HEK293T (cell line): ENCODE data around the gene F13A1.

ENCODE experiments used
- CTCF ChIA-PET: fragments of 350-600 bp; formaldehyde crosslinking; extraction: SDS; loops from one replicate; lab custom pipeline; 2021; ENCODE audit warnings: antibody characterized with exemption, inconsistent platforms; lab: Yijun Ruan, JAX
- POLR2A ChIA-PET: fragments of 350-600 bp; formaldehyde crosslinking; extraction: SDS; loops from one replicate; lab custom pipeline; 2020; ENCODE audit warnings: antibody characterized with exemption, inconsistent platforms; lab: Yijun Ruan, JAX
- DNase-seq: peaks from one replicate; pipeline ENCODE4 v3.0.0; 2012; ENCODE audit warnings: mixed read lengths; ENCODE audit errors: extremely low spot score
- ARNT ChIP-seq: fragments of 450-650 bp; IDR thresholded peaks from 2 replicates; pipeline ENCODE4 v1.6.1; 2017; ENCODE audit warnings: mild to moderate bottlenecking
- BHLHE40 ChIP-seq: fragments of 450-650 bp; IDR thresholded peaks from 2 replicates; pipeline ENCODE4 v1.6.1; 2016; ENCODE audit warnings: mild to moderate bottlenecking, moderate library complexity, borderline replicate concordance
- CTBP1 ChIP-seq: fragments of 450-650 bp; IDR thresholded peaks from 2 replicates; pipeline ENCODE4 v1.6.1; 2016; ENCODE audit warnings: borderline replicate concordance
- ELF4 ChIP-seq: fragments of 450-650 bp; IDR thresholded peaks from 2 replicates; pipeline ENCODE4 v1.6.1; 2017; ENCODE audit warnings: antibody characterized with exemption
- FOXA1 ChIP-seq: fragments of 450-650 bp; IDR thresholded peaks from 2 replicates; pipeline ENCODE4 v1.6.1; 2016; ENCODE audit warnings: mild to moderate bottlenecking
- FOXK2 ChIP-seq: fragments of 450-650 bp; IDR thresholded peaks from 2 replicates; pipeline ENCODE4 v1.6.1; 2016; ENCODE audit warnings: mild to moderate bottlenecking
- FOXM1 ChIP-seq: fragments of 450-650 bp; IDR thresholded peaks from 2 replicates; pipeline ENCODE4 v1.6.1; 2017; ENCODE audit warnings: mild to moderate bottlenecking, borderline replicate concordance
- HDGF ChIP-seq: fragments of 450-650 bp; IDR thresholded peaks from 2 replicates; pipeline ENCODE4 v1.6.1; 2017; ENCODE audit warnings: antibody characterized with exemption, borderline replicate concordance
- L3MBTL2 ChIP-seq: fragments of 450-650 bp; conservative IDR thresholded peaks from 2 replicates; pipeline ENCODE4 v1.6.1; 2016; ENCODE audit warnings: mild to moderate bottlenecking
- LEF1 ChIP-seq: fragments of 450-650 bp; IDR thresholded peaks from 2 replicates; pipeline ENCODE4 v1.6.1; 2017; ENCODE audit warnings: mild to moderate bottlenecking, borderline replicate concordance
- NFRKB ChIP-seq: fragments of 450-650 bp; IDR thresholded peaks from 2 replicates; pipeline ENCODE4 v1.6.1; 2016; ENCODE audit warnings: mild to moderate bottlenecking, moderate library complexity
- SP1 ChIP-seq: fragments of 450-650 bp; IDR thresholded peaks from 2 replicates; pipeline ENCODE4 v1.6.1; 2017
- SUZ12 ChIP-seq: fragments of 450-650 bp; IDR thresholded peaks from 2 replicates; pipeline ENCODE4 v1.6.1; 2016; ENCODE audit warnings: mild to moderate bottlenecking
- TARDBP ChIP-seq: fragments of 450-650 bp; IDR thresholded peaks from 2 replicates; pipeline ENCODE4 v1.6.1; 2016
- ZNF384 ChIP-seq: fragments of 450-650 bp; IDR thresholded peaks from 2 replicates; pipeline ENCODE4 v1.6.1; 2016
- TF ChIP-seq, protein P1 (sequence below): fragments of 450-650 bp; IDR thresholded peaks from 2 replicates; pipeline ENCODE4 v1.6.1; 2016

Gene F13A1

DNA sequence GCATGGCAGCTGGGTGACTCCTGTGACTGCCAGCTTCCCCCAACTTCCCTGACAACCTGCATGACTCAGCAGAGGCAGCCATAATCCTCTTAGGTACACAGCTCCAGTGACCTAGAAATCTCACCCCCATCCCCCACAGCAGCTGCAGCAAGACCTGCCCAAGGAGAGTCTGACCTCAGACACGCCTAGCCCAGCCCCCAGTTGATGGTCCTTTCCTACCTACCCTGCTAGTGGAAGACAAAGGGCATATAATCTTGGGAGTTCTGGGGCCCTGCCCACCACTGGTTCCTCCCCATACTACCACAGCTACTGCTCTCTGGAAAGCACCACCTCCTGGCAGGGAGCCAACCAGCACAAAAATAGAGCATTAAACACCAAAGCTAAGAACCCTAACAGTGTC lies 90.2 kb downstream of the F13A1 start:
- CTCF ChIA-PET: no interaction called here
- POLR2A ChIA-PET: no interaction called here
- TF ChIP-seq ZNF384 (no peak), TARDBP (no peak), HDGF (no peak), ARNT (no peak), SP1 (no peak), CTBP1 (no peak), L3MBTL2 (no peak), LEF1 (no peak), FOXM1 (no peak), ELF4 (no peak), SUZ12 (no peak), NFRKB (no peak), FOXK2 (no peak), BHLHE40 (no peak), FOXA1 (no peak)
- TF ChIP-seq, protein P1, sequence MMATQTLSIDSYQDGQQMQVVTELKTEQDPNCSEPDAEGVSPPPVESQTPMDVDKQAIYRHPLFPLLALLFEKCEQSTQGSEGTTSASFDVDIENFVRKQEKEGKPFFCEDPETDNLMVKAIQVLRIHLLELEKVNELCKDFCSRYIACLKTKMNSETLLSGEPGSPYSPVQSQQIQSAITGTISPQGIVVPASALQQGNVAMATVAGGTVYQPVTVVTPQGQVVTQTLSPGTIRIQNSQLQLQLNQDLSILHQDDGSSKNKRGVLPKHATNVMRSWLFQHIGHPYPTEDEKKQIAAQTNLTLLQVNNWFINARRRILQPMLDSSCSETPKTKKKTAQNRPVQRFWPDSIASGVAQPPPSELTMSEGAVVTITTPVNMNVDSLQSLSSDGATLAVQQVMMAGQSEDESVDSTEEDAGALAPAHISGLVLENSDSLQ: no peak
- DNase-seq: no peak

DNA sequence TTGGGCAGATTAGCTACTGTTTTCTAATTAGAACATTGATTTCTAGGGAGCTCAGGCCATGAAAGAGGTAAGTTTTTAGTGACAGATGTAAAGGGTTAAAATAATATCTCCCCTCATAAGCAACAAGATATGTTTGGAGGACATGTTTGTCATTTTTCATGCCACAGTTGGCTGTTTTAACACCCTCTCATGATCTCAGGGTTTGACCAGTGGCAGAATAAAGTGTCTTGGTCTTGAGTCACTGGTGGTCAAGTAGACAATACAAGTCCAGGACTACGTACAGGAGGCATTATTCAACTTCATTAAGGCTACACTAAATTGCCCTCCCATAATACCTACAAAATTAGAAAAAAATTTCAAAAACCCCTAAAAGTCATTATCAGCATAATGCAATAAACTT lies 92.6 kb downstream of the F13A1 start:
- TF ChIP-seq SP1: no peak
- no peak for TF ChIP-seq ZNF384
- TF ChIP-seq NFRKB: no peak
- TF ChIP-seq BHLHE40: no peak
- TF ChIP-seq, protein P1: no peak
- TF ChIP-seq HDGF: no peak
- TF ChIP-seq ELF4: no peak
- no peak for TF ChIP-seq FOXK2
- POLR2A ChIA-PET: no interaction called here
- CTCF ChIA-PET: no interaction called here

DNA sequence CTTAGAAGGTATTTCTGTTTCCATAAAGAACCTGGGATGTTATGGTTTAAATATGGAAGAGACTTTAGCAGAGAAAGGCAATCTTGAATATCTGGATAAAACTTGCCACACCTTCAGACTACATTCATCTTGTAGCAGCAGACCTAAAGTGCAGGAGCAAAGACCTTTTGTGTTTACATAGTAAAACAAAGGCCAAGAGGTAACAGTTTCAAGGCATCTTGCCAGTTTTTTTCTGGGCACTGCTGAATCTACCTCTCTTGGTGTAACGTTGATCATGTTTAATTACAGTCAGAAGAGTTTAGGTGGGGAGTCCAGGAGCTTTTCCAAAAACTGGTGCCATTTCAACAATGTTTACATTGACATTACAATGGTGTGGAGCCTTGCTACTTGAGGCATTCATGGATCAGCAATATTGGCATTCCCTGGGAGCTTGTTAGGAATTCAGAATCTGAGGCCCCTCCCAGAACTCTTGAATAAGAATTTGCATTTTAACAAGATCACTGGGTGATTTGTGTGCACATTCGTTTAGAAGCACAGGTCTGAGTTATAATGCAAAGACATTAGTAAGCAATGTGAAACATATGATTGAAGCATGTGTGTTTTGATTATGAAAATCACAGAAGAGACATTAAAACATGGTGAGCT lies 94.5 kb downstream of the F13A1 start:
- TF ChIP-seq HDGF: no peak
- TF ChIP-seq SP1: no peak
- TF ChIP-seq ZNF384: no peak
- TF ChIP-seq FOXA1: no peak
- no peak for TF ChIP-seq FOXK2
- TF ChIP-seq NFRKB: no peak
- ChIA-PET CTCF (no interaction called here), POLR2A (no interaction called here)
- DNase-seq: no peak

More for the DNA sequence above, 92.6 kb downstream of the F13A1 start:
- DNase-seq: no peak

- POLR2A ChIA-PET: no interaction called here
- TF ChIP-seq, protein P1: no peak
- TF ChIP-seq ZNF384 (no peak), TARDBP (no peak), NFRKB (no peak), ELF4 (no peak), CTBP1 (no peak), FOXA1 (no peak), ARNT (no peak), LEF1 (no peak), BHLHE40 (no peak), HDGF (no peak), SUZ12 (no peak), L3MBTL2 (no peak), FOXK2 (no peak), FOXM1 (no peak), SP1 (no peak)
- DNase-seq: peak; percentile 22
- CTCF ChIA-PET: no interaction called here
Observed at GRCh38 chr6:6224933-6225486, 95.5 kb downstream of the F13A1 start.

GRCh38 chr6:6221787-6222535 lies 98.5 kb downstream of the F13A1 start:
- TF ChIP-seq SP1 (no peak), HDGF (no peak), ZNF384 (no peak), CTBP1 (no peak), FOXK2 (no peak), L3MBTL2 (no peak)
- DNase-seq: peak; percentile 37
- ChIA-PET CTCF (interaction anchor here (0.6 kb wide), 1 partner anchor 1797 kb away, joined by 4 read pairs; no protein-coding TSS in a partner anchor), POLR2A (no interaction called here)

GRCh38 chr6:6220718-6221117 lies 99.7 kb downstream of the F13A1 start:
- TF ChIP-seq, protein P1: no peak
- no peak for TF ChIP-seq FOXK2
- no peak for TF ChIP-seq FOXA1
- no peak for TF ChIP-seq ZNF384
- TF ChIP-seq SP1: no peak
- TF ChIP-seq ELF4: no peak
- TF ChIP-seq CTBP1: no peak
- TF ChIP-seq BHLHE40: no peak
- no peak for TF ChIP-seq NFRKB
- TF ChIP-seq L3MBTL2: no peak
- no peak for TF ChIP-seq ARNT
- no peak for TF ChIP-seq FOXM1
- no peak for TF ChIP-seq SUZ12
- TF ChIP-seq HDGF: no peak
- no peak for DNase-seq
- ChIA-PET POLR2A (no interaction called here), CTCF (interaction anchor here (0.6 to 1.1 kb wide), 3 partner anchors 97 to 668 kb away, joined by 3 to 4 read pairs (median 3); no protein-coding TSS in a partner anchor)
